ENCODE data around the gene PCDHGA5. TPM values are rescaled to one million over a fixed set of nuclear protein-coding genes. Genes with fewer than 3 reads are reported as not detected.
A peak's percentile ranks its signal among the peaks of the same experiment; 100 is the strongest.

Gene PCDHGA5
- total RNA-seq, 1 experiment from 2014 or later = 0.42 TPM

DNA sequence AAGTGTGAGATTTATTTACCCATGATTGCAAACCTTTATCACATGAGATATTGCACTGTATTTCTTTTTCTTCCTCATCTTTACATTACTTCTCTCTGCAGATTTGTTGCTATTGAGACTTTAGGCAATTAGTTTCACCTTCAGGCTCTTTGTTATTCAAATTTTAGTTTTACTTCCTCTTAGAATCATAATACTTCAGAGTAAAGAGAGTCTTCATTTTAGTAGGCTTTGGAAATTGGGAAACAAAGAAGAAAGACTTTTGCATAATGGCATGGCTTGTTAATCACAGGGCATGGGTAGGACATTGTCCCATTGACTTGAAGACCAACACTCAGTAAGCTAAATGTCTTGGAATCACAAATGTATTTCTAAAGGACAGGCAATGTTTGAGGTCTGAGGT is 1.2 kb upstream of the PCDHGA5 start:
- Mint-ChIP-seq H3K36me3 (ENCODE audit: insufficient read depth, unreplicated experiment) (peaks cover 5% of the 10 kb centered on the region), H3K4me1 (ENCODE audit: insufficient read depth, unreplicated experiment) (no peaks in the 10 kb centered on the region), H3K27me3 (ENCODE audit: insufficient read depth, unreplicated experiment) (no peaks in the 10 kb centered on the region), H3K4me3 (ENCODE audit: unreplicated experiment) (no peak overlapping the region), H3K27ac (ENCODE audit: low read depth, unreplicated experiment) (no peak overlapping the region), H3K9me3 (ENCODE audit: unreplicated experiment) (peaks cover 41% of the 10 kb centered on the region)
- no peak for DNase-seq (ENCODE audit: unreplicated experiment)
- ChIA-PET CTCF (interaction anchor here (0.6 to 1.2 kb wide), 3 partner anchors 147 to 546 kb away, joined by 3 to 4 read pairs (median 3); no protein-coding TSS in a partner anchor), POLR2A (no interaction called here)
- TF ChIP-seq, protein P1, sequence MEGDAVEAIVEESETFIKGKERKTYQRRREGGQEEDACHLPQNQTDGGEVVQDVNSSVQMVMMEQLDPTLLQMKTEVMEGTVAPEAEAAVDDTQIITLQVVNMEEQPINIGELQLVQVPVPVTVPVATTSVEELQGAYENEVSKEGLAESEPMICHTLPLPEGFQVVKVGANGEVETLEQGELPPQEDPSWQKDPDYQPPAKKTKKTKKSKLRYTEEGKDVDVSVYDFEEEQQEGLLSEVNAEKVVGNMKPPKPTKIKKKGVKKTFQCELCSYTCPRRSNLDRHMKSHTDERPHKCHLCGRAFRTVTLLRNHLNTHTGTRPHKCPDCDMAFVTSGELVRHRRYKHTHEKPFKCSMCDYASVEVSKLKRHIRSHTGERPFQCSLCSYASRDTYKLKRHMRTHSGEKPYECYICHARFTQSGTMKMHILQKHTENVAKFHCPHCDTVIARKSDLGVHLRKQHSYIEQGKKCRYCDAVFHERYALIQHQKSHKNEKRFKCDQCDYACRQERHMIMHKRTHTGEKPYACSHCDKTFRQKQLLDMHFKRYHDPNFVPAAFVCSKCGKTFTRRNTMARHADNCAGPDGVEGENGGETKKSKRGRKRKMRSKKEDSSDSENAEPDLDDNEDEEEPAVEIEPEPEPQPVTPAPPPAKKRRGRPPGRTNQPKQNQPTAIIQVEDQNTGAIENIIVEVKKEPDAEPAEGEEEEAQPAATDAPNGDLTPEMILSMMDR (IDR thresholded peaks at IDR 0.05; ENCODE audit: unreplicated experiment) = no peak
- no TSS peak for BruUV-seq (replicated peaks)
- intact Hi-C loops (cut with micrococcal nuclease) = no loop called here

DNA sequence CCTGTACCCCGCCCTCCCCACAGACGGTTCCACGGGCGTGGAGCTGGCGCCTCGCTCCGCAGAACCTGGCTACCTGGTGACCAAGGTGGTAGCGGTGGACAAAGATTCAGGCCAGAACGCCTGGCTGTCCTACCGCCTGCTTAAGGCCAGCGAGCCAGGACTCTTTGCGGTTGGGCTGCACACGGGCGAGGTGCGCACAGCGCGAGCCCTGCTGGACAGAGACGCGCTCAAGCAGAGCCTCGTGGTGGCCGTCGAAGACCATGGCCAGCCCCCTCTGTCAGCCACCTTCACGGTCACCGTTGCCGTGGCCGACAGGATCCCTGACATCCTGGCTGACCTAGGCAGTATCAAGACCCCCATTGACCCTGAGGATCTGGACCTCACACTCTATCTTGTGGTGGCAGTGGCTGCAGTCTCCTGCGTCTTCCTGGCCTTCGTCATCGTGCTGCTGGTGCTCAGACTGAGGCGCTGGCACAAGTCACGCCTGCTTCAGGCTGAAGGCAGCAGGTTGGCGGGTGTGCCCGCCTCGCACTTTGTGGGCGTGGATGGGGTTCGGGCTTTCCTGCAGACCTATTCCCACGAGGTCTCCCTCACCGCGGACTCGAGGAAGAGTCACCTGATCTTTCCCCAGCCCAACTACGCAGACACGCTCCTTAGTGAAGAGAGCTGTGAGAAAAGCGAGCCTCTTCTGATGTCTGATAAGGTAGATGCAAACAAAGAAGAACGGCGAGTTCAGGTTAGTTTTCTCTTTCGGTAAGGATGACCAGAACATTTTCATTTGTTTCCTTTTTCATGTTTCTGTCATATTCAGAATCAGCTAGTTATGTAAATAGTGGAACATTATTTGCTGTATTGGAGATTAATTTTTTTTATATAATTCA is 2.3 kb downstream of the PCDHGA5 start:
- POLR2A ChIA-PET = no interaction called here

DNA sequence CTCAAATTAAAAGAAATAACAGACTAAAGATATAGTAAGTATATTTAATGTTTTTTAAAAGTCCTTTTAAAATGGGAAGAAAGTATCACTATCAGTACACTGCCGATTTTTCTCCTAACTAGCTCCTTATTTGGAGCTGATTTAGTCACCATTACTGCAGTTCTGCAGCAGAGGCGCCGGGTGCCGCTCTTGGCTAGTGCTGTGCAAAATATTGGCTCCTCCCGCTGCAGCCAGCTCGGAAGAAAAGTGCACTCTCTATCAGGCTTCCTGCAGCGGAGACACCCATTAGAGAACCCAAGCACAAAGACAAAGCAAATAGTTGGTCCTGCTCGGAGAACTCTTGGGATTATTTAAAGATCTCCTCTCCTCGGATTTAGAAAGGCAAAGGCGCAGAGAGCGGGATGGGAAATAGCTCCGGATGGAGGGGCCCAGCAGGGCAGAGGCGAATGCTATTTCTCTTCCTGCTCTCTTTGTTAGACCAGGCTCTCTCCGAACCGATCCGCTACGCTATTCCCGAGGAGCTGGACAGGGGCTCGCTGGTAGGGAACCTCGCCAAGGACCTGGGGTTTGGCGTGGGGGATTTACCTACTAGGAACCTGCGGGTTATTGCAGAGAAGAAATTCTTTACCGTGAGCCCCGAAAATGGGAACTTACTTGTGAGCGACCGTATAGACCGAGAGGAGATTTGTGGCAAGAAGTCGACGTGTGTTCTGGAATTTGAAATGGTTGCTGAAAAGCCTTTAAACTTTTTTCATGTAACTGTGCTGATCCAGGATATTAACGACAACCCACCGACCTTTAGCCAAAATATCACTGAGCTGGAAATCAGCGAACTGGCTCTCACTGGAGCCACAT is 6.3 kb downstream of the PCDHGA5 start, which contains the start of gene PCDHGB3:
PCDHGB3 (plus strand) TSS at position 249 of the 855 bp plus-strand sequence; CDS start at position 402, 153 bp downstream.
- Mint-ChIP-seq H3K36me3 (ENCODE audit: insufficient read depth, unreplicated experiment) (no peaks in the 10 kb centered on the region), H3K4me3 (ENCODE audit: unreplicated experiment) (peak within 1 kb of the TSS; percentile 60), H3K27ac (ENCODE audit: low read depth, unreplicated experiment) (no peak within 1 kb of the TSS), H3K9me3 (ENCODE audit: unreplicated experiment) (peaks cover 17% of the 10 kb centered on the region), H3K27me3 (ENCODE audit: insufficient read depth, unreplicated experiment) (no peaks in the 10 kb centered on the region), H3K4me1 (ENCODE audit: insufficient read depth, unreplicated experiment) (no peaks in the 10 kb centered on the region)
- TF ChIP-seq, protein P1 (IDR thresholded peaks at IDR 0.05; ENCODE audit: unreplicated experiment) = peak; percentile 24
- peak; percentile 33 for DNase-seq (ENCODE audit: unreplicated experiment)
- POLR2A ChIA-PET = interaction anchor here (0.5 to 1.6 kb wide), 3 partner anchors 52 to 243 kb away, joined by 3 read pairs; no protein-coding TSS in a partner anchor
- CTCF ChIA-PET = interaction anchor here (0.6 to 2.7 kb wide), 14 partner anchors 9 to 196 kb away, joined by 3 to 13 read pairs (median 4); partner anchors contain the start of genes PCDHB13, PCDHGA4, PCDHGA7 and PCDHGB5
- intact Hi-C loops (cut with micrococcal nuclease) = loop anchor here (2.0 kb wide), 1 partner anchor 191 kb away; no protein-coding TSS in a partner anchor
- BruUV-seq (replicated peaks) = TSS peak; percentile 12

More for the DNA sequence above, 2.3 kb downstream of the PCDHGA5 start:
- Mint-ChIP-seq H3K36me3 (ENCODE audit: insufficient read depth, unreplicated experiment) (peaks cover 5% of the 10 kb centered on the region), H3K27ac (ENCODE audit: low read depth, unreplicated experiment) (no peak overlapping the region), H3K4me1 (ENCODE audit: insufficient read depth, unreplicated experiment) (no peaks in the 10 kb centered on the region), H3K9me3 (ENCODE audit: unreplicated experiment) (peaks cover 33% of the 10 kb centered on the region), H3K27me3 (ENCODE audit: insufficient read depth, unreplicated experiment) (no peaks in the 10 kb centered on the region), H3K4me3 (ENCODE audit: unreplicated experiment) (no peak overlapping the region)
- intact Hi-C loops (cut with micrococcal nuclease) = no loop called here
- TF ChIP-seq, protein P1 (IDR thresholded peaks at IDR 0.05; ENCODE audit: unreplicated experiment) = no peak
- no TSS peak for BruUV-seq (replicated peaks)
- DNase-seq (ENCODE audit: unreplicated experiment) = no peak
- CTCF ChIA-PET = interaction anchor here (0.6 to 1.2 kb wide), 2 partner anchors 146 to 154 kb away, joined by 4 to 5 read pairs; no protein-coding TSS in a partner anchor
